ENCODE measurements around the gene ACOT4. TPM values are rescaled to one million over a fixed set of nuclear protein-coding genes. Genes with fewer than 3 reads are reported as not detected.
"Not testable (repeated sequence)": the region's sequence is repeated elsewhere in the genome, so short reads cannot be mapped to it uniquely, and the experiment has no call there.

Gene ACOT4
- total and polyA plus RNA-seq, 2 donors (not counting 3 experiments of a cell fraction or from before 2014, with no cell fraction given) = 0.46 to 0.69 TPM

DNA sequence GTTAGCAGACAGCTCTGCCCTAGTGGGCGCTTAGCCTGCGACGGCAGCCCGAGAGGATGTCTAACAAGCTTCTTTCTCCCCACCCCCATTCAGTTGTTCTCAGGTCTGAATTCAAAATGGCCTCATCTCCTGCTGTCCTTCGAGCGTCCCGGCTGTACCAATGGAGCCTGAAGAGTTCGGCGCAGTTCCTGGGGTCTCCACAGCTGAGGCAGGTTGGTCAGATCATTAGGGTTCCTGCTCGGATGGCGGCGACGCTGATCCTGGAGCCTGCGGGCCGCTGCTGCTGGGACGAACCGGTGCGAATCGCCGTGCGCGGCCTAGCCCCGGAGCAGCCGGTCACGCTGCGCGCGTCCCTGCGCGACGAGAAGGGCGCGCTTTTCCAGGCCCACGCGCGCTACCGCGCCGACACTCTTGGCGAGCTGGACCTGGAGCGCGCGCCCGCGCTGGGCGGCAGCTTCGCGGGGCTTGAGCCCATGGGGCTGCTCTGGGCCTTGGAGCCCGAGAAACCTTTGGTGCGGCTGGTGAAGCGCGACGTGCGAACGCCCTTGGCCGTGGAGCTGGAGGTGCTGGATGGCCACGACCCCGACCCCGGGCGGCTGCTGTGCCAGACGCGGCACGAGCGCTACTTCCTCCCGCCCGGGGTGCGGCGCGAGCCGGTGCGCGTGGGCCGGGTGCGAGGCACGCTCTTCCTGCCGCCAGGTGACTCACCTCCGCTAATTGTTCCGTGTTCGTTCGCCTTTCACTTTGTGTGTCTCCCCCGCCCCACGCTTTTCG, 22.3 kb upstream of the ACOT4 start, which contains the start of gene ACOT2:
Gene ACOT2 (plus strand): TSS at position 29 of the 774 bp plus-strand sequence. CDS start 28 bp downstream, at position 57.
- FAIRE-seq; H3K9me1 ChIP-seq (replicated peaks; ENCODE audit: control insufficient read depth, extremely low read depth, insufficient read depth, low read length); H3K79me2 ChIP-seq (ENCODE audit: control insufficient read depth, insufficient read depth, low read length); H4K20me1 ChIP-seq (replicated peaks; ENCODE audit: control insufficient read depth, extremely low read depth, insufficient read depth, low read length); H3K27me3 ChIP-seq (ENCODE audit: control insufficient read depth in 2 of 2, insufficient read depth in 2 of 2, low read length in 2 of 2); BruUV-seq (replicated peaks); intact Hi-C loops (cut with micrococcal nuclease); H3K36me3 ChIP-seq (ENCODE audit: control insufficient read depth in 2 of 2, extremely low read depth in 1 of 2, insufficient read depth in 2 of 2, low read length in 2 of 2); H3K9me3 ChIP-seq (replicated peaks; ENCODE audit: control insufficient read depth, insufficient read depth, low read length); dilution Hi-C loops (cut with MboI; ENCODE audit: extremely low pct_ligation_motif_present, low sequenced_read_pairs): not testable (repeated sequence)
- CTCF ChIA-PET = interaction anchor here (0.6 to 3.2 kb wide), 12 partner anchors 30 to 397 kb away, joined by 3 to 58 read pairs (median 5); partner anchors contain the start of genes ACOT6 and RIOX1
- Histone ChIP-seq H3K4me2 (ENCODE audit: insufficient read depth, low read length) (peak within 1 kb of the TSS; percentile 78), H3K4me1 (ENCODE audit: control insufficient read depth, extremely low read depth, insufficient read depth, low read length) (peaks cover 19% of the 10 kb centered on the region), H2AFZ (ENCODE audit: low read depth, low read length) (peak within 1 kb of the TSS; percentile 69), H3K4me3 (replicated peaks in 1 of 3; ENCODE audit: insufficient read depth in 1 of 3, low read depth in 1 of 3, low read length in 3 of 3) (peak within 1 kb of the TSS; percentile 12 to 60 (median 37)), H3K9ac (replicated peaks; ENCODE audit: extremely low read depth, insufficient read depth, low read length) (peak within 1 kb of the TSS; percentile 88), H3K27ac (ENCODE audit: insufficient read depth, low read depth, low read length) (peak within 1 kb of the TSS; percentile 95)
- TF ChIP-seq FOS (IDR thresholded peaks at IDR 0.05; ENCODE audit: borderline replicate concordance, insufficient read depth, low read length) = peak; percentile 59
- peak; percentile 24 for TF ChIP-seq JUN (IDR thresholded peaks at IDR 0.05; ENCODE audit: borderline replicate concordance, insufficient read depth, insufficient read length, low read depth)
- TF ChIP-seq, protein P1, sequence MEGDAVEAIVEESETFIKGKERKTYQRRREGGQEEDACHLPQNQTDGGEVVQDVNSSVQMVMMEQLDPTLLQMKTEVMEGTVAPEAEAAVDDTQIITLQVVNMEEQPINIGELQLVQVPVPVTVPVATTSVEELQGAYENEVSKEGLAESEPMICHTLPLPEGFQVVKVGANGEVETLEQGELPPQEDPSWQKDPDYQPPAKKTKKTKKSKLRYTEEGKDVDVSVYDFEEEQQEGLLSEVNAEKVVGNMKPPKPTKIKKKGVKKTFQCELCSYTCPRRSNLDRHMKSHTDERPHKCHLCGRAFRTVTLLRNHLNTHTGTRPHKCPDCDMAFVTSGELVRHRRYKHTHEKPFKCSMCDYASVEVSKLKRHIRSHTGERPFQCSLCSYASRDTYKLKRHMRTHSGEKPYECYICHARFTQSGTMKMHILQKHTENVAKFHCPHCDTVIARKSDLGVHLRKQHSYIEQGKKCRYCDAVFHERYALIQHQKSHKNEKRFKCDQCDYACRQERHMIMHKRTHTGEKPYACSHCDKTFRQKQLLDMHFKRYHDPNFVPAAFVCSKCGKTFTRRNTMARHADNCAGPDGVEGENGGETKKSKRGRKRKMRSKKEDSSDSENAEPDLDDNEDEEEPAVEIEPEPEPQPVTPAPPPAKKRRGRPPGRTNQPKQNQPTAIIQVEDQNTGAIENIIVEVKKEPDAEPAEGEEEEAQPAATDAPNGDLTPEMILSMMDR (IDR thresholded peaks at IDR 0.05; ENCODE audit: extremely low read depth in 1 of 2, insufficient read depth in 1 of 2, low read depth in 1 of 2, low read length in 2 of 2) = peak in 1 of 2 donors; percentile 11
- peak; percentile 80 for TF ChIP-seq POLR2AphosphoS5 (IDR thresholded peaks at IDR 0.05; ENCODE audit: insufficient read depth, low read depth, low read length)
- TF ChIP-seq, protein P2, sequence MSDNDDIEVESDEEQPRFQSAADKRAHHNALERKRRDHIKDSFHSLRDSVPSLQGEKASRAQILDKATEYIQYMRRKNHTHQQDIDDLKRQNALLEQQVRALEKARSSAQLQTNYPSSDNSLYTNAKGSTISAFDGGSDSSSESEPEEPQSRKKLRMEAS (IDR thresholded peaks at IDR 0.05; ENCODE audit: insufficient read depth, insufficient read length) = peak; percentile 24
- DNase-seq (ENCODE audit: low read depth, low spot score) = peak; percentile 88
- POLR2A ChIA-PET = interaction anchor here (0.7 kb wide), 4 partner anchors 20 to 61 kb away, joined by 3 to 5 read pairs (median 3); partner anchors contain the start of gene ACOT6
